WTC11 (cell line): Measurements from ENCODE around the gene ZSWIM4. TPM values are rescaled to one million over a fixed set of nuclear protein-coding genes. Genes with fewer than 3 reads are reported as not detected.

Experiments
- ATAC-seq: fragments of 200-7000 bp; cut with Tn5 transposase; 2 replicates; pipeline ENCODE4 v1.10.0; 2021; ENCODE audit warnings: mild to moderate bottlenecking, moderate library complexity
- CTCF ChIA-PET: fragments of 300-600 bp; sonication (Branson Sonifier 250); formaldehyde crosslinking; loops from one replicate; lab custom pipeline; 2021; ENCODE audit warnings: antibody characterized with exemption; lab: Charles Lee
- POLR2A ChIA-PET: fragments of 350-600 bp; sonication (Branson Sonifier 250); formaldehyde crosslinking; loops from one replicate; lab custom pipeline; 2021; ENCODE audit warnings: antibody characterized with exemption; lab: Charles Lee
- DNase-seq: peaks from one replicate; pipeline ENCODE4 v3.0.0; 2021; ENCODE audit warnings: low spot score
- H3K27ac Mint-ChIP-seq: 2 replicates; pipeline ENCODE4 v1.8.0; 2021; ENCODE audit warnings: mixed read lengths
- H3K27me3 Mint-ChIP-seq: 2 replicates; pipeline ENCODE4 v1.8.0; 2021; ENCODE audit warnings: low read depth, mild to moderate bottlenecking, moderate library complexity, mixed read lengths
- H3K36me3 Mint-ChIP-seq: 2 replicates; pipeline ENCODE4 v1.8.0; 2021; ENCODE audit warnings: mixed read lengths
- H3K4me1 Mint-ChIP-seq: 2 replicates; pipeline ENCODE4 v1.8.0; 2022; ENCODE audit warnings: mixed read lengths
- H3K4me3 Mint-ChIP-seq: 2 replicates; pipeline ENCODE4 v1.8.0; 2021; ENCODE audit warnings: mild to moderate bottlenecking, moderate library complexity, mixed read lengths
- H3K9me3 Mint-ChIP-seq: 2 replicates; pipeline ENCODE4 v1.8.0; 2021; ENCODE audit warnings: mixed read lengths
- ATF1 ChIP-seq: sonication (generic); formaldehyde crosslinking; IDR thresholded peaks from 2 replicates; pipeline ENCODE4 v1.8.1; 2023; ENCODE audit warnings: mild to moderate bottlenecking, moderate library complexity, missing genetic modification reagents
- ATF3 ChIP-seq: sonication (generic); formaldehyde crosslinking; conservative IDR thresholded peaks from 2 replicates; pipeline ENCODE4 v1.8.1; 2022; ENCODE audit warnings: mild to moderate bottlenecking, missing genetic modification reagents
- CREB1 ChIP-seq: sonication (generic); formaldehyde crosslinking; IDR thresholded peaks from 2 replicates; pipeline ENCODE4 v1.8.0; 2023; ENCODE audit warnings: mild to moderate bottlenecking, missing genetic modification reagents
- CTCF ChIP-seq: fragments of 200-600 bp; IDR thresholded peaks from 2 replicates; pipeline ENCODE4 v1.8.0; 2022; ENCODE audit warnings: antibody characterized with exemption
- E2F4 ChIP-seq: sonication (generic); formaldehyde crosslinking; IDR thresholded peaks from 2 replicates; pipeline ENCODE4 v1.8.1; 2022; ENCODE audit warnings: low read depth, mild to moderate bottlenecking, moderate library complexity, missing genetic modification reagents, borderline replicate concordance
- ESRRA ChIP-seq: sonication (generic); formaldehyde crosslinking; IDR thresholded peaks from 2 replicates; pipeline ENCODE4 v1.8.1; 2022; ENCODE audit warnings: mild to moderate bottlenecking, missing genetic modification reagents, borderline replicate concordance
- IRF2 ChIP-seq: sonication (generic); formaldehyde crosslinking; IDR thresholded peaks from 2 replicates; pipeline ENCODE4 v1.8.0; 2022; ENCODE audit warnings: low read depth, missing genetic modification reagents, borderline replicate concordance
- MAX ChIP-seq: sonication (generic); formaldehyde crosslinking; IDR thresholded peaks from 2 replicates; pipeline ENCODE4 v1.8.0; 2022; ENCODE audit warnings: mild to moderate bottlenecking, missing genetic modification reagents
- MYBL2 ChIP-seq: sonication (generic); formaldehyde crosslinking; IDR thresholded peaks from 2 replicates; pipeline ENCODE4 v1.8.1; 2023; ENCODE audit warnings: mild to moderate bottlenecking, moderate library complexity, missing genetic modification reagents
- PRDM15 ChIP-seq: sonication (generic); formaldehyde crosslinking; IDR thresholded peaks from 2 replicates; pipeline ENCODE4 v1.8.0; 2022; ENCODE audit warnings: missing genetic modification reagents
- RORB ChIP-seq: fragments of 250-450 bp; sonication (Bioruptor Pico); IDR thresholded peaks from 2 replicates; pipeline ENCODE4 v1.9.0; 2021; ENCODE audit warnings: mild to moderate bottlenecking
- SMAD4 ChIP-seq: sonication (generic); formaldehyde crosslinking; IDR thresholded peaks from 2 replicates; pipeline ENCODE4 v1.8.0; 2022; ENCODE audit warnings: mild to moderate bottlenecking, missing genetic modification reagents
- ZNF138 ChIP-seq: sonication (generic); formaldehyde crosslinking; conservative IDR thresholded peaks from 2 replicates; pipeline ENCODE4 v1.8.1; 2022; ENCODE audit warnings: mild to moderate bottlenecking, moderate library complexity, missing genetic modification reagents
- ZNF232 ChIP-seq: sonication (generic); formaldehyde crosslinking; IDR thresholded peaks from 2 replicates; pipeline ENCODE4 v1.8.0; 2022; ENCODE audit warnings: mild to moderate bottlenecking, missing genetic modification reagents
- ZNF263 ChIP-seq: sonication (generic); formaldehyde crosslinking; IDR thresholded peaks from 2 replicates; pipeline ENCODE4 v1.8.1; 2022; ENCODE audit warnings: low read depth, mild to moderate bottlenecking, moderate library complexity, missing genetic modification reagents
- ZNF281 ChIP-seq: sonication (generic); formaldehyde crosslinking; IDR thresholded peaks from 2 replicates; pipeline ENCODE4 v1.8.0; 2023; ENCODE audit warnings: mild to moderate bottlenecking, missing genetic modification reagents
- ZNF396 ChIP-seq: fragments of 250-450 bp; sonication (Bioruptor Pico); IDR thresholded peaks from 2 replicates; pipeline ENCODE4 v1.8.0; 2021; ENCODE audit warnings: mild to moderate bottlenecking, moderate library complexity, borderline replicate concordance
- total RNA-seq: library from RNA; stranded (reverse); gene quantifications from 3 replicates; pipeline ENCODE4 v1.2.3, GENCODE V29; 2021

ZSWIM4 gene
- total RNA-seq, 1 experiment from 2014 or later: 33.4 TPM

- TF ChIP-seq PRDM15 (CRISPR knock-in tag): no peak
- TF ChIP-seq ATF1 (CRISPR knock-in tag): no peak
Measured at GRCh38 chr19:13833330-13834243, 38.3 kb downstream of the ZSWIM4 start (continued).

- Mint-ChIP-seq H3K36me3 (peaks cover 3% of the 10 kb centered on the region), H3K4me3 (peak overlapping the region; percentile 81), H3K4me1 (peaks cover 14% of the 10 kb centered on the region), H3K27me3 (no peaks in the 10 kb centered on the region), H3K27ac (peak overlapping the region; percentile 75), H3K9me3 (no peaks in the 10 kb centered on the region)
- ChIA-PET POLR2A (interaction anchor here (0.6 to 0.7 kb wide), 2 partner anchors 20 to 740 kb away, joined by 3 to 9 read pairs; no protein-coding TSS in a partner anchor), CTCF (interaction anchor here (1.0 to 3.1 kb wide), 4 partner anchors 9 to 50 kb away, joined by 5 to 17 read pairs (median 6); no protein-coding TSS in a partner anchor)
- ATAC-seq: no peak
- no peak for DNase-seq
- TF ChIP-seq ATF3 (CRISPR knock-in tag) (no peak), RORB (CRISPR knock-in tag) (no peak), ESRRA (CRISPR knock-in tag) (no peak), ZNF281 (no peak), CTCF (no peak)
- TF ChIP-seq, all 79 proteins: peak for 0
Measured at GRCh38 chr19:13834244-13835069, 39.2 kb downstream of the ZSWIM4 start.

- no peak overlapping the region for H3K27ac Mint-ChIP-seq
- POLR2A ChIA-PET: interaction anchor here (0.7 to 1.7 kb wide), 2 partner anchors 26 to 35 kb away, joined by 4 read pairs; no protein-coding TSS in a partner anchor
- no peak for DNase-seq
- TF ChIP-seq E2F4 (CRISPR knock-in tag) (no peak), RORB (CRISPR knock-in tag) (no peak), ZNF138 (CRISPR knock-in tag) (no peak), MYBL2 (CRISPR knock-in tag) (no peak), MAX (CRISPR knock-in tag) (no peak), ZNF396 (CRISPR knock-in tag) (no peak), SMAD4 (no peak), ZNF232 (CRISPR knock-in tag) (no peak), CREB1 (CRISPR knock-in tag) (no peak), ZNF263 (CRISPR knock-in tag) (no peak), IRF2 (CRISPR knock-in tag) (no peak)
Measured at GRCh38 chr19:13835791-13836723, 40.8 kb downstream of the ZSWIM4 start.

More at GRCh38 chr19:13835791-13836723, 40.8 kb downstream of the ZSWIM4 start:
- Mint-ChIP-seq H3K4me1 (peaks cover 25% of the 10 kb centered on the region), H3K27me3 (no peaks in the 10 kb centered on the region), H3K9me3 (no peaks in the 10 kb centered on the region), H3K36me3 (no peaks in the 10 kb centered on the region), H3K4me3 (no peak overlapping the region)
- CTCF ChIA-PET: interaction anchor here (0.8 to 3.0 kb wide), 6 partner anchors 8 to 62 kb away, joined by 3 to 24 read pairs (median 8); partner anchors contain the start of gene C19orf53
- no peak for ATAC-seq
